CD14-positive monocyte (primary cell): ENCODE measurements around the gene CD14. TPM values are rescaled to one million over a fixed set of nuclear protein-coding genes. Genes with fewer than 3 reads are reported as not detected.

Source experiments
- DNase-seq, 3 donors: peaks; one replicate each; pipeline ENCODE4 v3.0.0-alpha.2; 2011 to 2022
- H2AFZ ChIP-seq: 2 replicates; pipeline ENCODE4 v1.6.0; 2012; ENCODE audit warnings: mild to moderate bottlenecking, low read depth, low read length, inconsistent platforms; ENCODE audit not compliant: insufficient read depth, poor library complexity, severe bottlenecking
- H3K27ac ChIP-seq, 2 donors: 1 replicate in 1 of 2; 2 replicates in 1 of 2; pipeline ENCODE4 v1.5.1; 2012 to 2013; ENCODE audit warnings: low read length in 2 of 2, control low read depth in 1 of 2, inconsistent platforms in 1 of 2, low read depth in 1 of 2, mild to moderate bottlenecking in 1 of 2
- H3K27me3 ChIP-seq, 2 donors: one replicate each; pipeline versions ENCODE4 v1.6.0 to v1.6.1; 2011 to 2013; ENCODE audit warnings: low read length in 2 of 2; ENCODE audit not compliant: control insufficient read depth in 2 of 2, insufficient read depth in 2 of 2
- H3K36me3 ChIP-seq, 2 donors: replicated peaks in 1 of 2; 1 replicate in 1 of 2; 2 replicates in 1 of 2; pipeline versions ENCODE4 v1.5.1 to v1.6.1; 2012 to 2013; ENCODE audit warnings: low read length in 2 of 2, control low read depth in 1 of 2, inconsistent platforms in 1 of 2, mild to moderate bottlenecking in 1 of 2; ENCODE audit not compliant: insufficient read depth in 2 of 2, control insufficient read depth in 1 of 2
- H3K4me1 ChIP-seq, 2 donors: 1 replicate in 1 of 2; 2 replicates in 1 of 2; pipeline versions ENCODE4 v1.5.1 to v1.6.1; 2012 to 2013; ENCODE audit warnings: low read length in 2 of 2, control low read depth in 1 of 2, inconsistent platforms in 1 of 2, mild to moderate bottlenecking in 1 of 2, moderate library complexity in 1 of 2; ENCODE audit not compliant: insufficient read depth in 2 of 2, control insufficient read depth in 1 of 2
- H3K4me2 ChIP-seq: replicated peaks from 2 replicates; pipeline ENCODE3; 2012; ENCODE audit warnings: low read length, moderate library complexity, mild to moderate bottlenecking; ENCODE audit not compliant: poor library complexity, severe bottlenecking; ENCODE audit errors: extremely low read depth
- H3K4me3 ChIP-seq, 3 experiments: fragments of 200-600 bp in 1 of 3; sonication (generic) in 1 of 3; replicated peaks in 1 of 3; 1 replicate in 2 of 3; 2 replicates in 1 of 3; pipeline ENCODE4 v1.5.1; 2011 to 2013; ENCODE audit warnings: low read length in 3 of 3, mild to moderate bottlenecking in 3 of 3, control low read depth in 2 of 3, low read depth in 2 of 3, inconsistent platforms in 1 of 3, moderate library complexity in 1 of 3
- H3K79me2 ChIP-seq: 2 replicates; pipeline ENCODE4 v1.6.0; 2012; ENCODE audit warnings: mild to moderate bottlenecking, control low read depth, inconsistent platforms, low read length, moderate library complexity; ENCODE audit not compliant: insufficient read depth
- H3K9ac ChIP-seq: 2 replicates; pipeline ENCODE4 v1.6.0; 2017; ENCODE audit warnings: low read length, mild to moderate bottlenecking; ENCODE audit not compliant: insufficient read depth, poor library complexity, severe bottlenecking
- H3K9me3 ChIP-seq, 2 donors: replicated peaks in 1 of 2; 1 replicate in 1 of 2; 2 replicates in 1 of 2; pipeline versions ENCODE4 v1.5.1 to v1.6.1; 2012 to 2013; ENCODE audit warnings: low read length in 2 of 2, control low read depth in 1 of 2; ENCODE audit not compliant: control insufficient read depth in 1 of 2, insufficient read depth in 1 of 2
- H4K20me1 ChIP-seq: 2 replicates; pipeline ENCODE4 v1.6.0; 2012; ENCODE audit warnings: mild to moderate bottlenecking, low read length, control low read depth, moderate library complexity; ENCODE audit not compliant: insufficient read depth
- H3K27ac Mint-ChIP-seq, 7 donors: one replicate each; pipeline ENCODE4 v1.8.0; 2020; ENCODE audit warnings: mild to moderate bottlenecking in 7 of 7, mixed read lengths in 7 of 7, moderate library complexity in 6 of 7, inconsistent platforms in 2 of 7
- H3K27me3 Mint-ChIP-seq, 3 donors: one replicate each; pipeline ENCODE4 v1.8.0; 2021 to 2022; ENCODE audit warnings: low read depth in 3 of 3, mild to moderate bottlenecking in 3 of 3, mixed read lengths in 3 of 3, moderate library complexity in 3 of 3, inconsistent platforms in 1 of 3
- H3K36me3 Mint-ChIP-seq, 2 donors: one replicate each; pipeline ENCODE4 v1.8.0; 2020; ENCODE audit warnings: mixed read lengths in 2 of 2, inconsistent platforms in 1 of 2, mild to moderate bottlenecking in 1 of 2
- H3K4me1 Mint-ChIP-seq: one replicate; pipeline ENCODE4 v1.8.0; 2020; ENCODE audit warnings: mild to moderate bottlenecking, mixed read lengths
- H3K4me3 Mint-ChIP-seq, 2 donors: one replicate each; pipeline ENCODE4 v1.8.0; 2020; ENCODE audit warnings: mild to moderate bottlenecking in 2 of 2, mixed read lengths in 2 of 2, moderate library complexity in 1 of 2
- H3K9me3 Mint-ChIP-seq, 7 donors: one replicate each; pipeline ENCODE4 v1.8.0; 2020 to 2022; ENCODE audit warnings: mixed read lengths in 7 of 7, mild to moderate bottlenecking in 6 of 7, moderate library complexity in 6 of 7, inconsistent platforms in 2 of 7
- CTCF ChIP-seq: fragments of 200-600 bp; IDR thresholded peaks from one replicate; pipeline ENCODE4 v1.8.0; 2022; ENCODE audit warnings: antibody characterized with exemption, mild to moderate bottlenecking
- WGBS: methylation state at CpG from one replicate; pipeline ENCODE4 v1.1.5; 2013; ENCODE audit warnings: missing lambda C conversion rate; ENCODE audit not compliant: insufficient coverage; 5-methylcytosine and 5-hydroxymethylcytosine counted together
- intact Hi-C, 2 donors: fragments of 100-400 bp; cut with micrococcal nuclease; formaldehyde crosslinking; loops; one replicate each; pipeline versions ENCODE4 v1.15.0 to v1.15.1; 2023
- polyA minus RNA-seq: library from RNA; depleted of rRNA, polyadenylated mRNA; stranded (reverse); fragments of >200 nt; gene quantifications from 2 replicates; pipeline ENCODE4 v1.2.3, GENCODE V29; 2012
- polyA plus RNA-seq, 3 donors: library from polyadenylated mRNA; depleted of rRNA in 1 of 3; unstranded in 2 of 3; stranded (reverse) in 1 of 3; fragments of 300-500 nt in 2 of 3; fragments of >200 nt in 1 of 3; fragmentation: Illumina TruSeq in 2 of 3; gene quantifications; 1 replicate in 2 of 3; 2 replicates in 1 of 3; pipeline ENCODE4 v1.2.3, GENCODE V29; 2012 to 2021
- total RNA-seq, 12 experiments: library from RNA in 1 of 12; stranded (reverse) in 1 of 12; fragments of 120-200 nt in 1 of 12; gene quantifications; one replicate each; pipeline ENCODE4 v1.2.4 and lab custom pipeline; 2013 to 2026; ENCODE audit warnings: mixed read lengths in 6 of 12, inconsistent platforms in 1 of 12

CD14 gene
- total RNA-seq (2013): 955 TPM
- polyA plus RNA-seq (1,000 to 10,000 TPM; 1,687 to 3,095 (median 2,434) TPM), polyA minus RNA-seq (541 and 837 TPM in 2 replicates), total RNA-seq (lab: John Stamatoyannopoulos, UW) (47.7 to 399 (median 281) reads per million in 11 experiments)

GRCh38 chr5:140633021-140633471 lies at the start of gene CD14:
Gene CD14, minus strand, starts transcription at chr5:140633175. Its CDS starts 104 bp downstream, at chr5:140633071.
- TF ChIP-seq CTCF: no peak

GRCh38 chr5:140678993-140679392 lies 46.0 kb upstream of the CD14 start:
- Histone ChIP-seq H4K20me1 (no peaks in the 10 kb centered on the region), H3K4me3 (no peak overlapping the region), H3K4me2 (no peak overlapping the region), H3K36me3 (peaks cover 85 to 91% of the 10 kb centered on the region in 2 donors), H3K4me1 (no peaks in the 10 kb centered on the region), H3K27ac (no peak overlapping the region), H3K9ac (no peak overlapping the region), H2AFZ (no peak overlapping the region), H3K79me2 (no peaks in the 10 kb centered on the region), H3K27me3 (no peaks in the 10 kb centered on the region), H3K9me3 (no peaks in the 10 kb centered on the region)
- WGBS: no CpG with 5 or more reads among the region's 7 CpGs
- DNase-seq: no peak
- Mint-ChIP-seq H3K4me1 (no peaks in the 10 kb centered on the region), H3K36me3 (peaks cover 76 to 93% of the 10 kb centered on the region in 2 donors), H3K4me3 (no peak overlapping the region), H3K27ac (peak overlapping the region in 1 of 7 donors; percentile 76), H3K27me3 (peaks cover 0 to 2% (median 0%) of the 10 kb centered on the region in 3 donors), H3K9me3 (no peaks in the 10 kb centered on the region)
- intact Hi-C loops: no loop called here
- no peak for TF ChIP-seq CTCF

More at GRCh38 chr5:140633021-140633471, at the start of gene CD14:
- Histone ChIP-seq H3K4me2 (peak within 1 kb of the TSS; percentile 100), H3K27me3 (no peaks in the 10 kb centered on the region), H3K9ac (peak within 1 kb of the TSS; percentile 89), H3K4me3 (peak within 1 kb of the TSS; percentile 76 to 98 (median 97)), H3K9me3 (peaks cover 0 to 6% of the 10 kb centered on the region in 2 donors), H3K27ac (peak within 1 kb of the TSS; percentile 96 to 97), H3K36me3 (peaks cover 14 to 24% of the 10 kb centered on the region in 2 donors), H2AFZ (no peak within 1 kb of the TSS), H4K20me1 (peaks cover 31% of the 10 kb centered on the region), H3K79me2 (peaks cover 55% of the 10 kb centered on the region), H3K4me1 (peaks cover 37 to 68% of the 10 kb centered on the region in 2 donors)
- Mint-ChIP-seq H3K27me3 (peaks cover 0 to 5% (median 0%) of the 10 kb centered on the region in 3 donors), H3K36me3 (peaks cover 23 to 43% of the 10 kb centered on the region in 2 donors), H3K4me1 (peaks cover 56% of the 10 kb centered on the region), H3K4me3 (peak within 1 kb of the TSS; percentile 92 to 100), H3K9me3 (peaks cover 0 to 12% (median 9%) of the 10 kb centered on the region in 7 donors), H3K27ac (peak within 1 kb of the TSS; percentile 97 to 99 (median 98))
- intact Hi-C loops: loop anchor here (2.0 to 5.0 kb wide), 2 partner anchors 22 to 36 kb away; no protein-coding TSS in a partner anchor
- peak; percentile 74 to 95 (median 90) for DNase-seq
- under 1% methylated on average over 10 of the region's 16 CpGs for WGBS
